ENCODE measurements around the gene CLCN2. TPM values are rescaled to one million over a fixed set of nuclear protein-coding genes. Genes with fewer than 3 reads are reported as not detected.

The CLCN2 gene
- total and polyA plus RNA-seq, 2 of the 8 experiments (the other 6 are each of a cell fraction or from before 2014, with no cell fraction given): 13.7 to 16.1 TPM

DNA sequence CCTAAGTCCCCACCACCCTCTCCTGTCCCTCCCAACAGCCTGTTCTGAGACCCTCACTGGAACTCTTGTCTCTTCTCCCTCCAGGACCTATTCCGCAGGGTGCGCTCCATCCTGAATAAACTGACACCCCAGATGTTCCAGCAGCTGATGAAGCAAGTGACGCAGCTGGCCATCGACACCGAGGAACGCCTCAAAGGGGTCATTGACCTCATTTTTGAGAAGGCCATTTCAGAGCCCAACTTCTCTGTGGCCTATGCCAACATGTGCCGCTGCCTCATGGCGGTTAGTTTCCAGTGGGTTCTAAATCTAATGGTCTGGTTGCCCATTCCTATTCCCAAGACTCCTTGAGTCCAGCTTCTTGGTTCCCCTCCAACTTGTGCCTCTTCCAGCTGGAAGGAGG, 37.7 kb downstream of the CLCN2 start (continued):
- no peak for TF ChIP-seq CHD7 (IDR thresholded peaks at IDR 0.05; ENCODE audit: insufficient replicate concordance, low read length)
